ENCODE data around the gene LYRM4.

DNA sequence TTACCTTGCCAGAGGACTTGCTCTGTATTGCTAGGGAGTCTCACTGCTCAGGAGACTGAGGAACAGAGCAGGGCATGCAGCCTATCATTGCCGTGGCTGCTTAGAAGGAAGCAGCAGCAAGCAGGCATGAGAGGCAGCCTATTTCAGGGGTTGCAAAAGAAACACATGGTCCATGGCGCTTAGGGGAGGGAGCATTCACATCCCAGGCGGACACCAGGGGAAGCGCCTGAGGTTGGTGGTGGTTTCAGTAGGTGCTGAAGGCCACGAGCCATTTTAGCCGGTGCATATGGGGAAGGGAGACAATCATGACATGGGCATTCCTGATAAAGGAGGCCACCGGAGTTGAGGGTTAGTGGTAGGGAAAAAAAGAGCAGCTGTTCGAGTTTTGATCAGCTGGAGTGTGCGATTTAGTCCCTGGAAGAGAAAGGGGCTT lies 21.5 kb upstream of the LYRM4 start:
- TF ChIP-seq, protein P1, sequence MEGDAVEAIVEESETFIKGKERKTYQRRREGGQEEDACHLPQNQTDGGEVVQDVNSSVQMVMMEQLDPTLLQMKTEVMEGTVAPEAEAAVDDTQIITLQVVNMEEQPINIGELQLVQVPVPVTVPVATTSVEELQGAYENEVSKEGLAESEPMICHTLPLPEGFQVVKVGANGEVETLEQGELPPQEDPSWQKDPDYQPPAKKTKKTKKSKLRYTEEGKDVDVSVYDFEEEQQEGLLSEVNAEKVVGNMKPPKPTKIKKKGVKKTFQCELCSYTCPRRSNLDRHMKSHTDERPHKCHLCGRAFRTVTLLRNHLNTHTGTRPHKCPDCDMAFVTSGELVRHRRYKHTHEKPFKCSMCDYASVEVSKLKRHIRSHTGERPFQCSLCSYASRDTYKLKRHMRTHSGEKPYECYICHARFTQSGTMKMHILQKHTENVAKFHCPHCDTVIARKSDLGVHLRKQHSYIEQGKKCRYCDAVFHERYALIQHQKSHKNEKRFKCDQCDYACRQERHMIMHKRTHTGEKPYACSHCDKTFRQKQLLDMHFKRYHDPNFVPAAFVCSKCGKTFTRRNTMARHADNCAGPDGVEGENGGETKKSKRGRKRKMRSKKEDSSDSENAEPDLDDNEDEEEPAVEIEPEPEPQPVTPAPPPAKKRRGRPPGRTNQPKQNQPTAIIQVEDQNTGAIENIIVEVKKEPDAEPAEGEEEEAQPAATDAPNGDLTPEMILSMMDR (IDR thresholded peaks at IDR 0.05; ENCODE audit: low read length), result no peak
- no peak for TF ChIP-seq EZH2 (IDR thresholded peaks at IDR 0.05; ENCODE audit: borderline replicate concordance, low read length)

All from OCI-LY1 (cell line).